NT2/D1 (cell line): ENCODE results near the gene GBP4.

ENCODE experiments used
- SUZ12 ChIP-seq: IDR thresholded peaks from 2 replicates; pipeline ENCODE4 v1.6.1; 2011; ENCODE audit not compliant: insufficient read length, insufficient read depth; ENCODE audit errors: extremely low read depth
- YY1 ChIP-seq: IDR thresholded peaks from 2 replicates; pipeline ENCODE4 v1.6.1; 2011; ENCODE audit not compliant: insufficient read length, insufficient read depth
- ZNF274 ChIP-seq: IDR thresholded peaks from 2 replicates; pipeline ENCODE4 v1.6.1; 2011; ENCODE audit warnings: mild to moderate bottlenecking, low read depth, low read length

DNA sequence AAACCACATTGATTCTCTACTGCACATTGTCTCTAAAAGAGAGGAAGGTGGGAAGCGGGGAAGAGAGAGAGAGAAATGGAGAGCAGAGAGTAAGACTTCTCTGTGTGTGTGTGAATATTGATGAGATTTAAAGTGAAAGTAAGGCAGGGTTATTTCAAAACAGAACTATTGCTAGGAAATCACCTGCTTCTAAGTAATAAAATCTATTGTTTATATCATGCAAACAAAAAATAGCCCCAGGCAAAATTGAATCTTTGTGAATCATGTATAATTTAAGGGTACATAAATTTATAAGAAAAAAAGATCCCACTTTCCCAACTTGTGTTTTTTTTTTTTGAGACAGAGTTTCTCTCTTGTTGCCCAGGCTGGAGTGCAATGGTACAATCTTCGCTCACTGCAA, 21.8 kb downstream of the GBP4 start:
- TF ChIP-seq YY1 = no peak
- TF ChIP-seq SUZ12 = no peak
- TF ChIP-seq ZNF274 = no peak
